PC-3 (cell line): ENCODE data around the gene ST3GAL3. TPM values are rescaled to one million over a fixed set of nuclear protein-coding genes. Genes with fewer than 3 reads are reported as not detected.

Experiments
- ATAC-seq: fragments of 200-7000 bp; cut with Tn5 transposase; 2 replicates; pipeline ENCODE4 v1.9.1; 2020; ENCODE audit warnings: mild to moderate bottlenecking, moderate library complexity
- BruUV-seq: library from RNA; stranded (reverse); fragments of 400-500 nt; replicated peaks from 2 replicates; lab custom pipeline; 2021; lab: Mats Ljungman, UMichigan
- CTCF ChIA-PET: fragments of 300-600 bp; sonication (Branson Sonifier 250); formaldehyde crosslinking; loops from one replicate; lab custom pipeline; 2022; ENCODE audit warnings: antibody characterized with exemption; lab: Charles Lee
- POLR2A ChIA-PET: fragments of 300-600 bp; sonication (Branson Sonifier 250); formaldehyde crosslinking; loops from one replicate; lab custom pipeline; 2022; ENCODE audit warnings: antibody characterized with exemption; ENCODE audit not compliant: unreplicated experiment; lab: Charles Lee
- DNase-seq: peaks from one replicate; pipeline ENCODE4 v3.0.0-alpha.2; 2015
- H2AFZ ChIP-seq: fragments of 300-600 bp; sonication (generic); 2 replicates; pipeline ENCODE4 v1.6.0; 2016; ENCODE audit warnings: antibody characterized with exemption, low read length
- H3F3A ChIP-seq: fragments of 300-600 bp; sonication (generic); one replicate; pipeline ENCODE4 v1.6.0; 2017; ENCODE audit warnings: antibody characterized with exemption, low read length, control low read depth, mild to moderate bottlenecking; ENCODE audit not compliant: unreplicated experiment
- H3K27ac ChIP-seq: fragments of 300-600 bp; sonication (generic); 2 replicates; pipeline ENCODE4 v1.5.1; 2016; ENCODE audit warnings: mild to moderate bottlenecking, low read length
- H3K27me3 ChIP-seq: fragments of 300-600 bp; sonication (generic); 2 replicates; pipeline ENCODE4 v1.6.1; 2016; ENCODE audit warnings: low read length, mixed read lengths
- H3K36me3 ChIP-seq: fragments of 300-600 bp; sonication (generic); 2 replicates; pipeline ENCODE4 v1.6.1; 2016; ENCODE audit warnings: low read depth, mixed run types, low read length, mixed read lengths
- H3K4me1 ChIP-seq: fragments of 300-600 bp; sonication (generic); 2 replicates; pipeline ENCODE4 v1.5.1; 2016; ENCODE audit warnings: low read length; ENCODE audit not compliant: insufficient read depth
- H3K4me2 ChIP-seq: fragments of 300-600 bp; sonication (generic); 2 replicates; pipeline ENCODE4 v1.6.0; 2016; ENCODE audit warnings: low read length
- H3K4me3 ChIP-seq: fragments of 300-600 bp; sonication (generic); 2 replicates; pipeline ENCODE4 v1.5.1; 2016; ENCODE audit warnings: mild to moderate bottlenecking, low read length, mixed read lengths
- H3K79me2 ChIP-seq: fragments of 300-600 bp; sonication (generic); 2 replicates; pipeline ENCODE4 v1.6.1; 2017; ENCODE audit warnings: low read length, mixed read lengths
- H3K9ac ChIP-seq: fragments of 300-600 bp; sonication (generic); 2 replicates; pipeline ENCODE4 v1.6.0; 2016; ENCODE audit warnings: mild to moderate bottlenecking, low read length
- H3K9me2 ChIP-seq: fragments of 300-600 bp; sonication (generic); replicated peaks from 2 replicates; pipeline ENCODE4 v1.6.1; 2016; ENCODE audit warnings: mixed run types, low read length, mixed read lengths
- H3K9me3 ChIP-seq: fragments of 300-600 bp; sonication (generic); 2 replicates; pipeline ENCODE4 v1.6.1; 2016; ENCODE audit warnings: low read length, mixed read lengths
- H4K20me1 ChIP-seq: fragments of 300-600 bp; sonication (generic); 2 replicates; pipeline ENCODE4 v1.6.1; 2016; ENCODE audit warnings: low read length, mixed read lengths
- EZH2 ChIP-seq: fragments of 300-600 bp; sonication (generic); IDR thresholded peaks from one replicate; pipeline ENCODE4 v1.6.1; 2017; ENCODE audit warnings: antibody characterized with exemption, mild to moderate bottlenecking, low read length; ENCODE audit not compliant: unreplicated experiment
- EZH2phosphoT487 ChIP-seq: fragments of 300-600 bp; sonication (generic); IDR thresholded peaks from 2 replicates; pipeline ENCODE4 v1.6.1; 2018; ENCODE audit warnings: mild to moderate bottlenecking, antibody characterized with exemption, low read length, borderline replicate concordance
- intact Hi-C: fragments of 100-400 bp; cut with micrococcal nuclease; formaldehyde crosslinking; loops from 2 replicates; pipeline ENCODE4 v1.9.0; 2023
- total RNA-seq: library from RNA; depleted of rRNA; stranded (reverse); fragments of >200 nt; gene quantifications from 2 replicates; pipeline ENCODE4 v1.2.3, GENCODE V29; 2014
- TF ChIP-seq, protein P1 (sequence below): fragments of 300-600 bp; sonication (generic); conservative IDR thresholded peaks from 2 replicates; pipeline ENCODE4 v1.5.1; 2017; ENCODE audit warnings: antibody characterized with exemption, low read depth, mild to moderate bottlenecking, low read length

Gene ST3GAL3
- total RNA-seq, 1 experiment from 2014 or later, result 9.0 TPM

DNA sequence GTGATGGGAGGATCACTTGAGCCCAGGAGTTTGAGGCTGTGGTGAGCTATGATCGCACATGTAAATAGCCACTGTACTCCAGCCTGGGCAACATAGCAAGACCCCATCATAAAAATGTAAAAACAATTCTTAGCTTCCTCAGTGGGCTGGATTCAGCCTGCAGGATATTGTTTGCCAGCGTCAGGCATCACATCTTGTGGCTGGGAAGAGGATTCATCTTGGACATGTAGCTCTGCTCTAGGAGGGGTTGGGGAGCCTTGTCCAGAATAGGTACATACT lies 19.3 kb upstream of the ST3GAL3 start:
- ATAC-seq (no peak), DNase-seq (no peak)
- no peak overlapping the region for H3K27ac ChIP-seq
- no peaks in the 10 kb centered on the region for H3K79me2 ChIP-seq
- TF ChIP-seq, protein P1, sequence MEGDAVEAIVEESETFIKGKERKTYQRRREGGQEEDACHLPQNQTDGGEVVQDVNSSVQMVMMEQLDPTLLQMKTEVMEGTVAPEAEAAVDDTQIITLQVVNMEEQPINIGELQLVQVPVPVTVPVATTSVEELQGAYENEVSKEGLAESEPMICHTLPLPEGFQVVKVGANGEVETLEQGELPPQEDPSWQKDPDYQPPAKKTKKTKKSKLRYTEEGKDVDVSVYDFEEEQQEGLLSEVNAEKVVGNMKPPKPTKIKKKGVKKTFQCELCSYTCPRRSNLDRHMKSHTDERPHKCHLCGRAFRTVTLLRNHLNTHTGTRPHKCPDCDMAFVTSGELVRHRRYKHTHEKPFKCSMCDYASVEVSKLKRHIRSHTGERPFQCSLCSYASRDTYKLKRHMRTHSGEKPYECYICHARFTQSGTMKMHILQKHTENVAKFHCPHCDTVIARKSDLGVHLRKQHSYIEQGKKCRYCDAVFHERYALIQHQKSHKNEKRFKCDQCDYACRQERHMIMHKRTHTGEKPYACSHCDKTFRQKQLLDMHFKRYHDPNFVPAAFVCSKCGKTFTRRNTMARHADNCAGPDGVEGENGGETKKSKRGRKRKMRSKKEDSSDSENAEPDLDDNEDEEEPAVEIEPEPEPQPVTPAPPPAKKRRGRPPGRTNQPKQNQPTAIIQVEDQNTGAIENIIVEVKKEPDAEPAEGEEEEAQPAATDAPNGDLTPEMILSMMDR, result no peak
- TF ChIP-seq EZH2phosphoT487 (no peak), EZH2 (no peak)
- H3K9me3 ChIP-seq, result no peaks in the 10 kb centered on the region
- intact Hi-C loops, result no loop called here
- no peaks in the 10 kb centered on the region for H3K27me3 ChIP-seq
- H3K4me1 ChIP-seq, result no peaks in the 10 kb centered on the region
- no peak overlapping the region for H3K4me3 ChIP-seq
- no peak overlapping the region for H2AFZ ChIP-seq
- peaks cover 77% of the 10 kb centered on the region for H3K36me3 ChIP-seq
- H3K9ac ChIP-seq, result no peak overlapping the region
- no peaks in the 10 kb centered on the region for H3F3A ChIP-seq
- ChIA-PET POLR2A (no interaction called here), CTCF (interaction anchor here (0.6 kb wide), 1 partner anchor 21 kb away, joined by 3 read pairs; no protein-coding TSS in a partner anchor)
- BruUV-seq, result no TSS peak
- no peaks in the 10 kb centered on the region for H3K9me2 ChIP-seq
- H3K4me2 ChIP-seq, result no peak overlapping the region
- no peaks in the 10 kb centered on the region for H4K20me1 ChIP-seq

DNA sequence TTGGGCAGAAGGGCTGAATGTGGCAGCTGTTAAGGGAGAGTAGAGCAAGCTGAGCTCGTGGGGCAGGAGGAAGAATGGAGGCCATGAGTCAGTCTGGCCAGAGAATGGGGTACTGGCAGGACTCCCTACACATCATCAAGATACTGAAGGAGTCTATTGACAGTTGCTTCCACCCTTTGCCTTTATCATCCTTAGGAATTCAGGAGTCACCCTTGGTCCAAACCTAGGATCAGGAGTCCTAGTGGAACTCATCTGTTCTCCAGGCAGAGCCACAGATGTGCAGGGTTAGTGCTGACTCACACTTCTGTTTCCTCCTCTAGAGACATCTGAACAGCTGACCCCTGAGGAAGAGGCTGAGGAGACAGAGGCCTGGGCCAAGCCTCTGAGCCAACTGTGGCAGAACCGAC lies 18.7 kb upstream of the ST3GAL3 start:
- Histone ChIP-seq H3K9me3 (no peaks in the 10 kb centered on the region), H3K27ac (no peak overlapping the region), H2AFZ (no peak overlapping the region), H3K9me2 (no peaks in the 10 kb centered on the region), H3K36me3 (peaks cover 79% of the 10 kb centered on the region), H3K27me3 (no peaks in the 10 kb centered on the region), H3K9ac (no peak overlapping the region), H3K4me1 (no peaks in the 10 kb centered on the region), H3K79me2 (no peaks in the 10 kb centered on the region), H3K4me2 (no peak overlapping the region), H3K4me3 (no peak overlapping the region), H4K20me1 (no peaks in the 10 kb centered on the region), H3F3A (no peaks in the 10 kb centered on the region)
- POLR2A ChIA-PET, result no interaction called here
- CTCF ChIA-PET, result interaction anchor here (0.6 kb wide), 1 partner anchor 20 kb away, joined by 3 read pairs; no protein-coding TSS in a partner anchor
- intact Hi-C loops, result no loop called here
- ATAC-seq (peak; percentile 67), DNase-seq (peak; percentile 27)
- no TSS peak for BruUV-seq
- no peak for TF ChIP-seq EZH2
- TF ChIP-seq, protein P1, result no peak
- no peak for TF ChIP-seq EZH2phosphoT487

DNA sequence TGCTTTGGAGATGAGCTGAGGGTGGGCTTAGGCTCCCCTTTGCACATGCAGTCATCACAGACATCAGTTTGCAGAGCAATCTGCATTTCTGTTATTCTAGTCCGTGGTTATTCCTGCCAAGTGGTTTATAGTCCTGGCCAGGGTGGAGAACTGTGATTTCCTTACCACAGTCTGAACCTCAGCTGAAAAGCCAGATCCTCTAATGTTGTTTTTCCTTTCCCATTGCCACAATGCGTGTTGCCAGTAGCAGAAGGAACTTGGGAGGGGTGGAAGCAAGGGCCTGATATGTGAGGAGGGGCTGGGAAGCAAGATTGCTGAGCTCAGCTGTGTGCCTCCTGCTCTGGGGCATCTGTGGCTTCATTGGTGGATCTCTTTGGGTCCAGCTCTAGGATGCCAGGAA lies 18.0 kb upstream of the ST3GAL3 start:
- Histone ChIP-seq H3K36me3 (peaks cover 79% of the 10 kb centered on the region), H4K20me1 (no peaks in the 10 kb centered on the region), H3K27me3 (no peaks in the 10 kb centered on the region), H2AFZ (no peak overlapping the region), H3K79me2 (no peaks in the 10 kb centered on the region), H3K4me2 (no peak overlapping the region), H3K27ac (no peak overlapping the region), H3K9me2 (no peaks in the 10 kb centered on the region), H3K9me3 (no peaks in the 10 kb centered on the region), H3K4me3 (no peak overlapping the region), H3K4me1 (no peaks in the 10 kb centered on the region), H3K9ac (no peak overlapping the region), H3F3A (no peaks in the 10 kb centered on the region)
- ChIA-PET POLR2A (no interaction called here), CTCF (no interaction called here)
- BruUV-seq, result no TSS peak
- intact Hi-C loops, result no loop called here
- TF ChIP-seq EZH2 (no peak), EZH2phosphoT487 (no peak)
- TF ChIP-seq, protein P1, result no peak
- DNase-seq, result no peak
- no peak for ATAC-seq
